Measurements from ENCODE around the gene LAMTOR5.

LAMTOR5 gene

DNA sequence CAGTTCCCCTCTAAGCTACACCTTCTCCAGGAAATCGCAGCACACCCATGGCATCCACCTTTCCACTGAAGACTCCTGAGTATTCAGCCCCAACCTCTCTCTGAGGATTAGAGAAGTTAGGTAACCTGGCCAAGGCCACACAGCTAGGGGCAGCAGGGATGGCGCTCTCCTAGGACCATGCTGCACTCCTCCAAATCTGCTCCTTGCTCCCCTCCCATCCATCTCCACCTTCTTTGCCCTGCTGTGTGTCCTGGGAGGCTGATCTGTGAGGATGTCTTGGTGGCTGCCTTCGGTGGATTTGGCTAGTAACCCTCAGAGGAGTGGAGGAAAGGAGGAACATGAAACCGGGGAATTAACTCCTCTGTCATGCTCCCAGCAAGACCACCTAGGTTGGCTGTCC, 23.4 kb upstream of the LAMTOR5 start:
- Histone ChIP-seq H3K27ac (ENCODE audit: low read depth, low read length) (no peak overlapping the region), H3K9ac (ENCODE audit: low read length in 5 of 5) (no peak overlapping the region), H3K36me3 (ENCODE audit: control insufficient read depth in 5 of 5, insufficient read depth in 5 of 5, low read length in 5 of 5) (no peaks in the 10 kb centered on the region), H3K27me3 (ENCODE audit: control insufficient read depth in 5 of 5, insufficient read depth in 4 of 5, low read length in 5 of 5) (no peaks in the 10 kb centered on the region), H3K9me3 (ENCODE audit: control insufficient read depth in 5 of 5, low read length in 5 of 5) (no peaks in the 10 kb centered on the region), H3K4me1 (ENCODE audit: control insufficient read depth in 5 of 5, insufficient read depth in 5 of 5, low read length in 5 of 5) (peaks cover 5 to 30% (median 27%) of the 10 kb centered on the region in 5 donors), H3K4me3 (ENCODE audit: low read depth in 1 of 5, low read length in 5 of 5) (no peak overlapping the region)

DNA sequence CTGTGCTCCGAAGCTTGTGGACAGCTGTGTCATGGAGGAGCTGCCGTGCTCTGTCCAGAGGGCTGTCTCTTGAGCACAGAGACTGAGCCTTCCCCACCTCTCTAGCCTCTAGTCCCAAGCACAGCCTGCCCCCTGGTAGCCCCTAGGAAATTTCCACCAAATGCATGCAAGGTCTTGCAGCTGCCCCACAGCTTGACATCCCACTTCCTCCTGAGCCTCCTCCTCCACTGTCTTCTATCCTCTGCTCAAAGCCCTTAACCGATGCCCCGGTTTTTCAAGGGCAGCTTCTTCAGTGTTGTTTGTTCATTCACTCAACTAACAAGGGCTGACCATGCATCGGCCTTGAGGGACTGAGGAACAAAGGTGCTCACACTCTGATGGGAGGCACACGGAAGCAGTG, 22.9 kb upstream of the LAMTOR5 start:
- no peak overlapping the region for H3K27ac ChIP-seq (ENCODE audit: low read depth, low read length)
- no peak overlapping the region for H3K9ac ChIP-seq (ENCODE audit: low read length in 5 of 5)
- no peaks in the 10 kb centered on the region for H3K36me3 ChIP-seq (ENCODE audit: control insufficient read depth in 5 of 5, insufficient read depth in 5 of 5, low read length in 5 of 5)
- H3K4me3 ChIP-seq (ENCODE audit: low read depth in 1 of 5, low read length in 5 of 5): no peak overlapping the region
- no peaks in the 10 kb centered on the region for H3K27me3 ChIP-seq (ENCODE audit: control insufficient read depth in 5 of 5, insufficient read depth in 4 of 5, low read length in 5 of 5)
- H3K9me3 ChIP-seq (ENCODE audit: control insufficient read depth in 5 of 5, low read length in 5 of 5): no peaks in the 10 kb centered on the region
- peaks cover 5 to 35% (median 32%) of the 10 kb centered on the region in 5 donors for H3K4me1 ChIP-seq (ENCODE audit: control insufficient read depth in 5 of 5, insufficient read depth in 5 of 5, low read length in 5 of 5)

DNA sequence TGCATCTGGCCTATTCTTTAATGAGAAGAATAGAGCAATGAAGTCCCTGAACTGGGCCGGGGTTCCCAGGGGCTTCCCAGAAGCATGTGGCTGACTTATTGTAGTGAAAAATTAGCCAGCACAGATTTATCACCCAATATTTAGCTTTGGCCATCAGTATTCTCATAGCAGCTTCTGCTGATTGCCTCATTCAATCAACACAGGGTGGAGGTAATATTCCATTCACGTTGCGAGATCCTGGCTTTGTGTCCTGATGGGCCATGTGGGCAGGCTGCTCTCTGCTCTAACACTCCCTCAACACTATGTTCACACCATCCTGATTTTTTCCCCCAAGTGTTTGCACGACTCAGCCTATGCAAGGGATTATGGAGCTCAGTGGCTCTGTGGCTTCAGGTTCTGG, 21.5 kb upstream of the LAMTOR5 start:
- H3K4me3 ChIP-seq (ENCODE audit: low read depth in 1 of 5, low read length in 5 of 5): no peak overlapping the region
- H3K27me3 ChIP-seq (ENCODE audit: control insufficient read depth in 5 of 5, insufficient read depth in 4 of 5, low read length in 5 of 5): no peaks in the 10 kb centered on the region
- no peaks in the 10 kb centered on the region for H3K9me3 ChIP-seq (ENCODE audit: control insufficient read depth in 5 of 5, low read length in 5 of 5)
- H3K36me3 ChIP-seq (ENCODE audit: control insufficient read depth in 5 of 5, insufficient read depth in 5 of 5, low read length in 5 of 5): no peaks in the 10 kb centered on the region
- no peak overlapping the region for H3K9ac ChIP-seq (ENCODE audit: low read length in 5 of 5)
- H3K4me1 ChIP-seq (ENCODE audit: control insufficient read depth in 5 of 5, insufficient read depth in 5 of 5, low read length in 5 of 5): peaks cover 5 to 32% (median 31%) of the 10 kb centered on the region in 5 donors
- H3K27ac ChIP-seq (ENCODE audit: low read depth, low read length): no peak overlapping the region

DNA sequence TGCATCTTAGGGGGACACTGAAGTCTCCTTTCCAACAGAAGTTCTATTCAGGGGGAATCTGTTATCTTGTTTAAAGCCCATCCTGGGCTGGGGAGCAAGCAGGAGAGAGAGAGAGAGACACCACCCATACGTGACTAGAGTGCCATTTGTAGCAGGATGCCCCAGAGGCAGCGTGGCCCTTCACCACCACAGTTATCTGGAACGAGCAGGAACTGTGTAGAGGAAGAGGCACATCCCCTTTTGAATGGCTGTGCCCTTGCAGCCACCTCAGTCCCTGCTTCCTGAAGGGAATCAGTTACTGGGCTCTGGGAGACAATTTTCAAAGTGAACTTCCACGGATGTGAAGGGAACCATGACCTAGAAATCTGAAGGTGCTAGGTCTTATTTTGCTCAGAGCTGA, 19.4 kb upstream of the LAMTOR5 start:
- H3K27ac ChIP-seq (ENCODE audit: low read depth, low read length): no peak overlapping the region
- no peaks in the 10 kb centered on the region for H3K9me3 ChIP-seq (ENCODE audit: control insufficient read depth in 5 of 5, low read length in 5 of 5)
- no peaks in the 10 kb centered on the region for H3K36me3 ChIP-seq (ENCODE audit: control insufficient read depth in 5 of 5, insufficient read depth in 5 of 5, low read length in 5 of 5)
- H3K27me3 ChIP-seq (ENCODE audit: control insufficient read depth in 5 of 5, insufficient read depth in 4 of 5, low read length in 5 of 5): no peaks in the 10 kb centered on the region
- no peak overlapping the region for H3K4me3 ChIP-seq (ENCODE audit: low read depth in 1 of 5, low read length in 5 of 5)
- H3K4me1 ChIP-seq (ENCODE audit: control insufficient read depth in 5 of 5, insufficient read depth in 5 of 5, low read length in 5 of 5): peaks cover 0 to 37% (median 26%) of the 10 kb centered on the region in 5 donors
- H3K9ac ChIP-seq (ENCODE audit: low read length in 5 of 5): no peak overlapping the region

DNA sequence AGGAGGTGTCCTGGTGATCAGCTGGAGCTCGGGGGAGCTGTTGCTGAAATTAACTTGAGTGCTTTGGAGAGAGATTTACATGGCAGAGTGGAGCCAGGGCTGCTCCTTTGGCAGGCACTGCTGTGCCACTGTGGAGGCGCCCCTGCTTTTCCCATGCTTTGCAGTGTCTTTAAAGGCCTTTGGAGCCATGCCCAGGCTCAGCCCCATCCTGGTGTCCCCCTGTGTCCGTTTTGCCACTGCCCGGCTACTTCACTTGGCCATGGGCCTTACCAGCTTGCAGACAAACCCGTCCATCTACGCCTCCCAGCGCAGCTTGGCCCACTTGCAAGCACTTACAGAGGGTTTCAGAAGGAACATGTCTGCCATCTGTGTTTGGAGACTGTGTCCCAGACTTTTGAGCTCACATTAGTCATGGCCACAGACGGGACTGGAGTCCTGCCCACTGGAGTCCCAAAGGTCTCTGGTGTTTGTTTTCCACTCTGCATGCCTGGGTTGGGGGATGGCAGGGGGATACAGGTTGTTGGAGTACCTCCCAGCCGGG, 18.2 kb upstream of the LAMTOR5 start:
- H3K36me3 ChIP-seq (ENCODE audit: control insufficient read depth in 5 of 5, insufficient read depth in 5 of 5, low read length in 5 of 5): no peaks in the 10 kb centered on the region
- peaks cover 0 to 41% (median 30%) of the 10 kb centered on the region in 5 donors for H3K4me1 ChIP-seq (ENCODE audit: control insufficient read depth in 5 of 5, insufficient read depth in 5 of 5, low read length in 5 of 5)
- H3K9ac ChIP-seq (ENCODE audit: low read length in 5 of 5): no peak overlapping the region
- H3K9me3 ChIP-seq (ENCODE audit: control insufficient read depth in 5 of 5, low read length in 5 of 5): no peaks in the 10 kb centered on the region
- no peak overlapping the region for H3K4me3 ChIP-seq (ENCODE audit: low read depth in 1 of 5, low read length in 5 of 5)
- H3K27ac ChIP-seq (ENCODE audit: low read depth, low read length): peak overlapping the region; percentile 69
- no peaks in the 10 kb centered on the region for H3K27me3 ChIP-seq (ENCODE audit: control insufficient read depth in 5 of 5, insufficient read depth in 4 of 5, low read length in 5 of 5)

DNA sequence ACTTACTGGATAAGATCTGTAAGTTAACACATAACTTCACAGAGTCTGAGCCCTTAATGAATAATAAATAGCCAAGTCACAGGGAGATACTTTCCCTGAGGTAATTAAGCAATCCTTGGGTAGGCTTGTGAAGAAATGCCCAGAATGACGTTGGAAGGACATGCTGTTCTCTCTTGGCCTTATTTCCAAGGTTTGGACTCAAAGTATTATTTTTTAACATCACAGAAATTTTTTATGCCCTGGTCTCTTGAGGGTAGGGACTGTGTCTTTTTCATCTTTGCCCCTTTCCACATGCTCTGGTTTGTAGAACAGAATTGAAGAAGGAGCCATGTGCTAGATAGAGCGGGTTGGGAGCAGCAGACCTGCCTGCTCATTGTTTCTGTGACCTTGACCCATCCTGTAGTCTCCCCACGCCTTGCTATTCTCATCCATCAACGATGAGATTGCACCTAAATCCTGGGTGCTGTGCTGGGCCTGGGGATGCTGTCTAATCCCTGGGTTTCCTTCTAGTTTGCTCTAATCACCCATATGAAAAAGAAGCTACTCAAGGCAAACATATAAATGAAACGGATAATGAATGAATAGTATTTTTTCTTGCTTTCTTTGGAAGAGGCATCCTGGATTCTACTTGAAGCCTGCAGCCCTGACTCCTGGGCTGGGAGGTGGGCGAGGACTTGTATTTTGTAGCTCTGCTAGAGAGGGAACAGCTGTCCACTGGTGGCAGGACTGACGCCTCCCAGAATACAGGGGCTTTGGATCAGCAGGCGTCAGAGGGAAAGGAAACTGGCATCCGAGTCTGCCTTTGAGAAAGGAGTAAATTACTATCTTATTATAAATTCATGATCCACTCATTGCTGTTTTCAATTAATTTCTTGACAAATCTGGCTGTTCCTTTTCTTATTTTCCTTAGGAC, 17.5 kb upstream of the LAMTOR5 start:
- peak overlapping the region in 1 of 5 donors; percentile 16 for H3K9ac ChIP-seq (ENCODE audit: low read length in 5 of 5)
- H3K27ac ChIP-seq (ENCODE audit: low read depth, low read length): peak overlapping the region; percentile 69
- H3K4me3 ChIP-seq (ENCODE audit: low read depth in 1 of 5, low read length in 5 of 5): no peak overlapping the region
- H3K9me3 ChIP-seq (ENCODE audit: control insufficient read depth in 5 of 5, low read length in 5 of 5): no peaks in the 10 kb centered on the region
- H3K4me1 ChIP-seq (ENCODE audit: control insufficient read depth in 5 of 5, insufficient read depth in 5 of 5, low read length in 5 of 5): peaks cover 0 to 48% (median 35%) of the 10 kb centered on the region in 5 donors
- no peaks in the 10 kb centered on the region for H3K36me3 ChIP-seq (ENCODE audit: control insufficient read depth in 5 of 5, insufficient read depth in 5 of 5, low read length in 5 of 5)
- H3K27me3 ChIP-seq (ENCODE audit: control insufficient read depth in 5 of 5, insufficient read depth in 4 of 5, low read length in 5 of 5): no peaks in the 10 kb centered on the region

DNA sequence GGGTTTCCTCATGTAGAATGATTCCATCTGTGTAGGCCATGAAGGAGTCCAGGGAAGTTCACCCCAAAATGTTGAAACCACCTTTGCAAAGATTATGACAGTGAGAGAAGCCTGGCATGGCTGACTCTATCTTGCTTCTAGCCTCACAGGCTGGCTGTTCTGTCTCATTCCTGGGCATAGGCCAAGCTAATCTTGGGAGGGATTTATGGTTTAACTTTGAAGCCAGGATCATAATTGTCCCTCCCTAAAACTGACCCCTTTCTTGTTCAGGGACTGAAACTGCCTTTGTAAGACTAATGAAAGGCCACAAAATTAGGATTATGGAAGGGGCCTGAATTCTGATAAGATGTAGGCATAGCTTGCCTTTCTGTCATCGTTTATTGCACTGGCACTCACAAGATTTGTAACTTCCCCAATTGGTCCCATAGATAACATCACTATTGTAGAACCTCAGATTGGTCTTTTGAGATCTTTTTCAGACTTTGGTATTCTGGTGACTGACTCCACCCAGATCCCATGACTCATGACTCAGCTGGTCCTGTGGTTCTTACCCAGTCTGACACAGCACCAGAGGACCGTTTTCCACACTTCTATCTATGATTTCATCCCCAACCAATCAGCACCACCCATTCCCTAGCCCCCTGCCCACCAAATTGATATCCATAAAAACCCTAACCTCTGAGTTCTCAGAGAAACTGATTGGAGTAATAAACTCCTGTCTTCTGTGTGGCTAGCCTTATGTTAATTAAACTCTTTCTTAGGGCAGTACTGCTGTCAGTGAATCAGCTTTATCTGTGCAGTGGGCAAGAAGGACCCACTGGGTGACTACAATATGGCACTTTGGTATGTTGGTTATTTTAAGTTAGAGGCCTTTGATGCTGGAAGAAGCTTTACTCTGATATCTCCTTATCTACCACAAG, 13.6 kb upstream of the LAMTOR5 start:
- Histone ChIP-seq H3K27ac (ENCODE audit: low read depth, low read length) (peak overlapping the region; percentile 52), H3K4me3 (ENCODE audit: low read depth in 1 of 5, low read length in 5 of 5) (no peak overlapping the region), H3K36me3 (ENCODE audit: control insufficient read depth in 5 of 5, insufficient read depth in 5 of 5, low read length in 5 of 5) (no peaks in the 10 kb centered on the region), H3K27me3 (ENCODE audit: control insufficient read depth in 5 of 5, insufficient read depth in 4 of 5, low read length in 5 of 5) (no peaks in the 10 kb centered on the region), H3K4me1 (ENCODE audit: control insufficient read depth in 5 of 5, insufficient read depth in 5 of 5, low read length in 5 of 5) (peaks cover 0 to 50% (median 30%) of the 10 kb centered on the region in 5 donors), H3K9ac (ENCODE audit: low read length in 5 of 5) (peak overlapping the region in 1 of 5 donors; percentile 35), H3K9me3 (ENCODE audit: control insufficient read depth in 5 of 5, low read length in 5 of 5) (no peaks in the 10 kb centered on the region)

DNA sequence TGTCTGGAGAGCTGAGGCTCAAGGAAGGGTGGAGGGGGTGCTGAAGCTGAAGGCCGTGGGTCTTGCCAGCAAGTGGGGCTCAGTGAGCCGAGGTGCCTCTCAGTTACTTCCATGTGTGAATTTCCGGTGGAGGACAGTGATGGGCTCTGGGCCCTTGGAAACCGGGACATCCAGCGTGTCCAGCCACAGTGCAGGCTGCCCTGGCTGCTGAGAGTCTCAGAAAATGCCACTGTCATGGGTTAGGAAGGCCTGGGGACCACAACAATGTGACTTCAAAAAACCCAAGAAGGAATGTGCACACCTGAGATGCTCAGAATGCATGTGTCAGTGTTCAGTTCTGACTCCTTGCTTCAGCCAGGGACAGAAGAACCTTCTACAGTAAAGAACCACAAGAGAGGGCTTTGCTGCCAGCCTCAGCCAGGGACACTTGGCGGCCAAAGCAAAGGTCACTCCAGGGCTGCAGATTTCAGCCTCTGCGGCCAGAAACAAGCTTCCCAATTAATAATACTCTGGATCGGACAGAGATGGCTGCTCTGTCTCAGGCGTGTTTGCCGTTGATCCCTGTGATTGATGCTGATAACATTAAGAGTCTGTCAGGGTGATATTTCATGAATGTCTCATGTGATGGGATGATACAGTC, 12.6 kb upstream of the LAMTOR5 start:
- peak overlapping the region in 1 of 5 donors; percentile 35 for H3K9ac ChIP-seq (ENCODE audit: low read length in 5 of 5)
- H3K27me3 ChIP-seq (ENCODE audit: control insufficient read depth in 5 of 5, insufficient read depth in 4 of 5, low read length in 5 of 5): no peaks in the 10 kb centered on the region
- no peaks in the 10 kb centered on the region for H3K9me3 ChIP-seq (ENCODE audit: control insufficient read depth in 5 of 5, low read length in 5 of 5)
- no peaks in the 10 kb centered on the region for H3K36me3 ChIP-seq (ENCODE audit: control insufficient read depth in 5 of 5, insufficient read depth in 5 of 5, low read length in 5 of 5)
- no peak overlapping the region for H3K4me3 ChIP-seq (ENCODE audit: low read depth in 1 of 5, low read length in 5 of 5)
- peaks cover 0 to 42% (median 21%) of the 10 kb centered on the region in 5 donors for H3K4me1 ChIP-seq (ENCODE audit: control insufficient read depth in 5 of 5, insufficient read depth in 5 of 5, low read length in 5 of 5)
- peak overlapping the region; percentile 52 for H3K27ac ChIP-seq (ENCODE audit: low read depth, low read length)

DNA sequence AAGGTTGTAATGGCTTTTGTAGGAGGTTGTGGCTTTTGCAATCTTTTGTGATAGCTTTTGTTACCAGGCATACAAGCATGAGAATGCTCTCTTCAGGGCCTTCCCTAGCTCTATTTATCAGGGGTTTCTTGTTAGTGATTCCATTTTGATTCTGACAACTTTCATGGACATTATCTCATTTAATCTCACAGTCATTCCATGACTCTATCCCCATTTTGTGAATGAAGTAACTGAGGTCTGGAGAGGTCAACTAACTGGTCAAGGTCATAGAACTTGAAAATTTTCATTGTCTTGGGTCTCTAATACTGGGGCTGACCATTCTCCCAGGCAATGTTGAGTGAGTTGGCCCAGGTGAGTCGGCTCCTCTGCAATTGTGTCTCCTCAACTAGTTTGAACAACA, 11.2 kb upstream of the LAMTOR5 start:
- no peaks in the 10 kb centered on the region for H3K27me3 ChIP-seq (ENCODE audit: control insufficient read depth in 5 of 5, insufficient read depth in 4 of 5, low read length in 5 of 5)
- H3K9me3 ChIP-seq (ENCODE audit: control insufficient read depth in 5 of 5, low read length in 5 of 5): no peaks in the 10 kb centered on the region
- no peak overlapping the region for H3K9ac ChIP-seq (ENCODE audit: low read length in 5 of 5)
- no peak overlapping the region for H3K27ac ChIP-seq (ENCODE audit: low read depth, low read length)
- peaks cover 0 to 38% (median 14%) of the 10 kb centered on the region in 5 donors for H3K4me1 ChIP-seq (ENCODE audit: control insufficient read depth in 5 of 5, insufficient read depth in 5 of 5, low read length in 5 of 5)
- no peak overlapping the region for H3K4me3 ChIP-seq (ENCODE audit: low read depth in 1 of 5, low read length in 5 of 5)
- H3K36me3 ChIP-seq (ENCODE audit: control insufficient read depth in 5 of 5, insufficient read depth in 5 of 5, low read length in 5 of 5): no peaks in the 10 kb centered on the region

Measured in subcutaneous abdominal adipose tissue (tissue), 5 donors.